Prostate gland (tissue), 2 donors: ENCODE data around the gene TTYH2.

Source experiments
- CTCF ChIP-seq, 4 experiments: fragments of 200-600 bp in 2 of 4; fragments of 450-650 bp in 2 of 4; sonication (generic) in 2 of 4; IDR thresholded peaks; 1 replicate in 3 of 4; 2 replicates in 1 of 4; pipeline ENCODE4 v1.5.1; 2016 to 2019; ENCODE audit warnings: antibody characterized with exemption in 4 of 4, mild to moderate bottlenecking in 2 of 4, moderate library complexity in 2 of 4
- POLR2A ChIP-seq: fragments of 450-650 bp; IDR thresholded peaks from one replicate; pipeline ENCODE4 v1.6.1; 2016; ENCODE audit warnings: antibody characterized with exemption, mild to moderate bottlenecking
- POLR2AphosphoS5 ChIP-seq: sonication (generic); formaldehyde crosslinking; IDR thresholded peaks from one replicate; pipeline ENCODE4 v1.6.1; 2017; ENCODE audit warnings: antibody characterized with exemption

- TF ChIP-seq POLR2AphosphoS5 = no peak
- no peak for TF ChIP-seq CTCF (IDR thresholded peaks at IDR 0.05)
- TF ChIP-seq POLR2A = no peak
Observed at GRCh38 chr17:74297941-74298340, 84.6 kb downstream of the TTYH2 start.
